Endothelial cell of coronary artery (primary cell): ENCODE measurements around the gene MAP6. TPM values are rescaled to one million over a fixed set of nuclear protein-coding genes. Genes with fewer than 3 reads are reported as not detected.

Experiments
- total RNA-seq: library from RNA; depleted of rRNA; stranded (reverse); fragments of >200 nt; gene quantifications from 2 replicates; pipeline ENCODE4 v1.2.3, GENCODE V29; 2014

The MAP6 gene
- 0.27 and 0.38 TPM in 2 replicates for total RNA-seq

DNA sequence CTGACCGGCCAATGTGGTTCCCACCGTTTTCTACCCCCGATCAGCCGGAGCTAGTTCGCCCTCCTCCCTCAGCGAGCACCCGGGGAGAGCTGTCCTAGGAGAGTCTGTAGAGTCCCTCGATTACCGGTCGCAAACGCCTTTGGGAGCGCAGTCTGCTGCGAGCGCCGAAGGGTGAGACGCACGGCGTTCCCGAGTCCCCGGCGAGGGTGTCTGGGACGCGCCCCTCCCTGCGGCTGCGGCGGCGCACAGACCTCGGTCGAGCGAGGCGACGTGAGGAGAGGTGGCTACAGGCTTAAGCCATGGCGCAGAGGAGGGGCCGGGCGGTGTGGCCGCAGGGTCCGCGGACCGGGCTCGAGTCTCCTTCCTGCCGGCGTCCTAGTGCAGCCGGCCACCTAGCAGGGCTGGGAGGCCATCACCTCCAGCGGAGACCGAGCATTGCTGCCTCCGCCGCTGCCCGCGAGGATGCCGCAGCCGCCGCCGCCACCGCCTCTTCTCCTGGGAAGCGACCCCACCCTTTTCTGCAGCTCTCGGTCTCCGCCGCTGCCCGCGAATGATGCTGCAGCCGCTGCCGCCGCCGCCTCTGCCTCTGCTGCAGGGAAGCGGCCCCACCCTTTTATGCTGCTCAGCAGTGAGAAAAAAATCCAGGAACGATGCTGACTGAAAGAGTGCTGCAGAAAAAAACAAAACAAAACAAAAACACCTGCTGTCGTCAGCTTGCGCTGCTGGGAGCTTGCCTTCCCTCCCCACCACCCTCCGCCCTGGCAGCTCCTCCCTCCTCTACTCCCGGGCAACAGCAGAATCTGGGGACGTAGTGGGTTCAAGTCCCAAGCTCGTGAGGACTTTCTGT, at the start of gene MAP6:
Gene MAP6 (minus strand): TSS at position 588 of the 847 bp plus-strand sequence. CDS start 669 bp downstream, outside the sequence.

GRCh38 chr11:75717608-75718418, 49.0 kb upstream of the MAP6 start, which contains the start of gene MOGAT2:
Gene MOGAT2 (plus strand): TSS chr11:75717838. CDS start chr11:75717889, 51 bp downstream.

GRCh38 chr11:75562048-75562835, 106.6 kb downstream of the MAP6 start, which contains the start of gene SERPINH1:
Gene SERPINH1 (plus strand): TSS chr11:75562253. CDS start chr11:75566350, 4,097 bp downstream.

Other genes starting within 250 kb of the MAP6 start
- gene KLHL35, start 235.8 kb downstream of the MAP6 start, total RNA-seq, result 3.2 and 4.9 TPM in 2 replicates
- 22.8 and 31.3 TPM in 2 replicates for gene GDPD5, start 143.1 kb downstream of the MAP6 start, total RNA-seq
- 477 and 804 TPM in 2 replicates for gene SERPINH1, start 106.8 kb downstream of the MAP6 start, total RNA-seq
- gene MOGAT2, start 48.8 kb upstream of the MAP6 start, total RNA-seq, result not detected in 2 replicates
- gene DGAT2, start 99.7 kb upstream of the MAP6 start, total RNA-seq, result 1.5 and 3.1 TPM in 2 replicates
- gene UVRAG, start 146.2 kb upstream of the MAP6 start, total RNA-seq, result 52.2 and 62.6 TPM in 2 replicates